Epithelial cell of esophagus (primary cell): ENCODE results near the gene GHR.
A peak's percentile ranks its signal among the peaks of the same experiment; 100 is the strongest.

Source experiments
- DNase-seq: peaks from one replicate; pipeline ENCODE4 v3.0.0; 2010; ENCODE audit warnings: low read depth
- H3K4me3 ChIP-seq: 2 replicates; pipeline ENCODE4 v1.5.1; 2011; ENCODE audit warnings: mild to moderate bottlenecking, low read length, control low read depth
- TF ChIP-seq, protein P1 (sequence below): IDR thresholded peaks from 2 replicates; pipeline ENCODE4 v1.5.1; 2011; ENCODE audit warnings: low read depth, mild to moderate bottlenecking, low read length, control low read depth, inconsistent platforms; ENCODE audit not compliant: insufficient read depth; ENCODE audit errors: missing control alignments

The GHR gene

DNA sequence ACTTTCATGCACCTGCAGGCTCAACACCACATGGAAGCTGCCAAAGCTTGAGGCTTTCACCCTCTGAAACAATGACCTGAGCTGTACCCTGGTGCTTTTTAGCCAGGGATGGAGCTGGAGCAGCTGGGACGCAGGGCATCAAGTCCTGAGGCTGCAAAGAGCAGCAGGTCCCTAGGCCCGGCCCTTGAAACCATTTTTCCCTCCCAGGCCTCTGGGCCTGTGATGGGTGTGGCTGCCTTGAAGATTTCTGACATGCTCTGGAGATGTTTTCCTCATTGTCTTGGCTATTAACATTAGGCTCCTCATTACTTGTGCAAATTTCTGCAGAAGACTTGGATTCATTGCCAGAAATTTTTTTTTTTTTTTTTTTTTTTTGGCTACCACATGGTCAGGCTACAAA is 30.3 kb upstream of the GHR start:
- DNase-seq: no peak
- TF ChIP-seq, protein P1, sequence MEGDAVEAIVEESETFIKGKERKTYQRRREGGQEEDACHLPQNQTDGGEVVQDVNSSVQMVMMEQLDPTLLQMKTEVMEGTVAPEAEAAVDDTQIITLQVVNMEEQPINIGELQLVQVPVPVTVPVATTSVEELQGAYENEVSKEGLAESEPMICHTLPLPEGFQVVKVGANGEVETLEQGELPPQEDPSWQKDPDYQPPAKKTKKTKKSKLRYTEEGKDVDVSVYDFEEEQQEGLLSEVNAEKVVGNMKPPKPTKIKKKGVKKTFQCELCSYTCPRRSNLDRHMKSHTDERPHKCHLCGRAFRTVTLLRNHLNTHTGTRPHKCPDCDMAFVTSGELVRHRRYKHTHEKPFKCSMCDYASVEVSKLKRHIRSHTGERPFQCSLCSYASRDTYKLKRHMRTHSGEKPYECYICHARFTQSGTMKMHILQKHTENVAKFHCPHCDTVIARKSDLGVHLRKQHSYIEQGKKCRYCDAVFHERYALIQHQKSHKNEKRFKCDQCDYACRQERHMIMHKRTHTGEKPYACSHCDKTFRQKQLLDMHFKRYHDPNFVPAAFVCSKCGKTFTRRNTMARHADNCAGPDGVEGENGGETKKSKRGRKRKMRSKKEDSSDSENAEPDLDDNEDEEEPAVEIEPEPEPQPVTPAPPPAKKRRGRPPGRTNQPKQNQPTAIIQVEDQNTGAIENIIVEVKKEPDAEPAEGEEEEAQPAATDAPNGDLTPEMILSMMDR: no peak
- no peak overlapping the region for H3K4me3 ChIP-seq

GRCh38 chr5:42396111-42396510 is 27.1 kb upstream of the GHR start:
- H3K4me3 ChIP-seq: no peak overlapping the region
- TF ChIP-seq, protein P1: no peak
- DNase-seq: no peak

- H3K4me3 ChIP-seq: no peak overlapping the region
- TF ChIP-seq, protein P1: no peak
- no peak for DNase-seq
Measured at GRCh38 chr5:42397267-42397666, 26.0 kb upstream of the GHR start.

DNA sequence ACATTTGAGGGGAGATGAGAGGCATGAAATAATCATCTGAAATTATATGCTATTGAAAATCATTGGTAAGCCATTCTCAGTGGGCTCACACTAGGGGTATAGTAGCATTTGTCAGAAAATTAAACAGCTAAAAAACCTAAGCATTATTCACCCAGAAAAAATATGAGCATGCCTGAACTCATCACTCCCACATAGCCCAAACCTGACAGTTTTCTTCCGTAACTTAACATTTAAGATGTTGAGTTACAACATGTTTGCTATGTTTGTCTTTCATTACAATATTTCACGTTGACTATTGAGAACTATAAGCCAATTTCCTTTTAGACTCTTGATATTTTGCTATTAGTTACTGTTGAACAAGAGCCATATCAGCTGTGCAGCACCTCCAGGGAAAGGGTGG is 23.5 kb upstream of the GHR start:
- peak; percentile 74 for DNase-seq
- no peak overlapping the region for H3K4me3 ChIP-seq
- TF ChIP-seq, protein P1: no peak

- H3K4me3 ChIP-seq: no peak overlapping the region
- TF ChIP-seq, protein P1: no peak
- DNase-seq: no peak
Measured at GRCh38 chr5:42400474-42400873, 22.8 kb upstream of the GHR start.

DNA sequence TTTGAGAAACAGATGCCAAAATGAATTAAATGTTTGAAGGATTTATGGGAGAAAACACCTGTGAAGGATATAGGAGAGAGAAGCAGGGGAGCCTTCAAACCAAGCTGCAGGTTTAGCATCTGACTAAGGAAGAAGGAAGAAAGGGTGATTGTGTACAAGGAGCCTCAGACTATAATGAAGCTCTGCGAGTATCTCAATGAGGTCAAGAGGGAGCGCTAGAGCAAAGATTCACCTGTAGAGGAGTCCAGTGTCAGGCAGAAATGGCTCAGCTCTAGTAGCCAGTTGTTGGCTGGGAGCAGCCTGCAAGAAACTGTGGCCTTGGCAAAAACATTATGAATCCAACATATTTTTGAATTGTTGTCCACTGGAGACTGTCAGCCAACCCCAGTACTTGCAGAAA is 20.0 kb upstream of the GHR start:
- DNase-seq: no peak
- TF ChIP-seq, protein P1: no peak
- no peak overlapping the region for H3K4me3 ChIP-seq

DNA sequence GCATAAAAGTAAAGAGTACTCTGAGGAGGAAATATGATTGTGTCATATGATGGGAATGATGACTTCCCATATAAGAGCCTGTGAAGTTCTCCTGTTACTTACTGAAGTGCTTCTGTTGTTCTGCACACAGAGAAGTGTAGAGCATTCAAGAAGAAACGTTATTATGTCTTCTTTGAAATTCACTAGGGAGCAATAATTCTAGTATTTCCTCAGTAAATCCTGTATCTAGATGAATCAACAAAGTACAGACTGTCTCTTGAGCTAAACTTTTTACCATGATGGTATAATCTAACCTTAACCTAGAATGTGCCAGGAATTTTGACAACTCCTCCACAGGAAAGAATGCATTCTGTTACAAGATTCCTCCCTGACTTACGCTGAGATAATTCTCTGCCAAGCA is 18.9 kb upstream of the GHR start:
- no peak for DNase-seq
- TF ChIP-seq, protein P1: no peak
- H3K4me3 ChIP-seq: no peak overlapping the region
